ENCODE results near the gene SERPINB10. TPM values are rescaled to one million over a fixed set of nuclear protein-coding genes. Genes with fewer than 3 reads are reported as not detected.

SERPINB10 gene
- total RNA-seq, 1 experiment from 2014 or later: not detected

GRCh38 chr18:63969942-63970808 is 62.4 kb downstream of the SERPINB10 start, which contains the start of gene SERPINB8:
Gene SERPINB8 (plus strand): TSS chr18:63970081. CDS start chr18:63978309, 8,228 bp downstream.
- BruUV-seq (replicated peaks): no TSS peak
- DNase-seq (ENCODE audit: low read depth, low spot score) (peak; percentile 88), ATAC-seq (peak; percentile 94)
- peak within 1 kb of the TSS; percentile 76 for H3K9ac ChIP-seq (ENCODE audit: low read length)
- peak within 1 kb of the TSS; percentile 77 for H2AFZ ChIP-seq (ENCODE audit: low read depth, low read length, poor library complexity, severe bottlenecking)
- peak within 1 kb of the TSS; percentile 83 to 90 for H3K4me3 ChIP-seq (replicated peaks in 1 of 2; ENCODE audit: low read depth in 1 of 2, low read length in 2 of 2)
- H3K36me3 ChIP-seq (ENCODE audit: control insufficient read depth in 1 of 2, insufficient read depth in 2 of 2, low read length in 2 of 2): no peaks in the 10 kb centered on the region
- CTCF ChIA-PET: interaction anchor here (0.6 to 0.8 kb wide), 2 partner anchors 10 to 24 kb away, joined by 3 read pairs; no protein-coding TSS in a partner anchor
- H3K79me2 ChIP-seq (ENCODE audit: insufficient read depth, low read length): no peaks in the 10 kb centered on the region
- H3K9me2 ChIP-seq (ENCODE audit: insufficient read depth): no peaks in the 10 kb centered on the region
- POLR2A ChIA-PET: interaction anchor here (0.7 to 1.5 kb wide), 6 partner anchors 8 to 34 kb away, joined by 3 to 5 read pairs (median 3); no protein-coding TSS in a partner anchor
- RAD21 ChIA-PET (ENCODE audit: low non-redundant PET in 1 of 2, low total read pairs in 2 of 2, uncharacterized antibody in 2 of 2, unreplicated experiment in 2 of 2): no interaction called here
- H3K27me3 ChIP-seq (ENCODE audit: insufficient read depth, low read length): no peaks in the 10 kb centered on the region
- peak within 1 kb of the TSS; percentile 79 for H3K4me2 ChIP-seq (ENCODE audit: low read length)
- H3K9me3 ChIP-seq (ENCODE audit: control insufficient read depth in 1 of 2, insufficient read depth in 1 of 2, low read depth in 1 of 2, low read length in 2 of 2): no peaks in the 10 kb centered on the region
- peaks cover 6 to 19% of the 10 kb centered on the region in 2 experiments; a peak in 3 of 4 replicates for H3K4me1 ChIP-seq (ENCODE audit: control insufficient read depth in 1 of 2, insufficient read depth in 2 of 2, low read length in 2 of 2)
- peak within 1 kb of the TSS; percentile 96 for H3K27ac ChIP-seq (ENCODE audit: low read depth, low read length)
- H4K20me1 ChIP-seq (ENCODE audit: insufficient read depth): no peaks in the 10 kb centered on the region
- intact Hi-C loops (cut with micrococcal nuclease): no loop called here
- TF ChIP-seq EZH2 (IDR thresholded peaks at IDR 0.05): no peak
- TF ChIP-seq SP1 (IDR thresholded peaks at IDR 0.05; ENCODE audit: low read depth): peak; percentile 72
- peak; percentile 74 for TF ChIP-seq ZFX (IDR thresholded peaks at IDR 0.05)
- TF ChIP-seq SRF (IDR thresholded peaks at IDR 0.05; ENCODE audit: low read depth): peak; percentile 69
- peak; percentile 84 for TF ChIP-seq EGR1 (IDR thresholded peaks at IDR 0.05; ENCODE audit: low read depth)
- peak; percentile 95 for TF ChIP-seq POLR2AphosphoS5 (IDR thresholded peaks at IDR 0.05; ENCODE audit: low read depth, low read length)
- no peak for TF ChIP-seq RAD21 (IDR thresholded peaks at IDR 0.05; ENCODE audit: low read depth)
- 0 out of 2 replicates have a peak, but pooled peaks have one; percentile 19 for TF ChIP-seq ELF1 (IDR thresholded peaks at IDR 0.05; ENCODE audit: borderline replicate concordance, low read depth)
- peak; percentile 93 for TF ChIP-seq TCF7L2 (IDR thresholded peaks at IDR 0.05; ENCODE audit: borderline replicate concordance, extremely low read depth, insufficient read depth, insufficient read length)
- peak; percentile 66 for TF ChIP-seq CBX3 (IDR thresholded peaks at IDR 0.05; ENCODE audit: low read depth)
- TF ChIP-seq REST (IDR thresholded peaks at IDR 0.05; ENCODE audit: low read depth): no peak
- peak; percentile 83 for TF ChIP-seq POLR2A (IDR thresholded peaks at IDR 0.05; ENCODE audit: borderline replicate concordance, extremely low read depth, insufficient read depth, insufficient read length)
- TF ChIP-seq ATF3 (IDR thresholded peaks at IDR 0.05): 0 out of 2 replicates have a peak, but pooled peaks have one; percentile 22
- TF ChIP-seq EZH2phosphoT487 (IDR thresholded peaks at IDR 0.05; ENCODE audit: borderline replicate concordance): no peak
- TF ChIP-seq FOSL1 (IDR thresholded peaks at IDR 0.05; ENCODE audit: low read depth): peak; percentile 84
- peak; percentile 28 for TF ChIP-seq ZBTB33 (IDR thresholded peaks at IDR 0.05; ENCODE audit: extremely low read depth, insufficient replicate concordance, low read length)
- no peak for TF ChIP-seq CTCF (IDR thresholded peaks at IDR 0.05 in 2 of 3, conservative IDR thresholded peaks at IDR 0.05 in 1 of 3; ENCODE audit: borderline replicate concordance in 1 of 3, insufficient read depth in 1 of 3, low read depth in 2 of 3, low read length in 2 of 3)
- TF ChIP-seq JUND (IDR thresholded peaks at IDR 0.05): peak; percentile 78
